ENCODE measurements around the gene PCCA.

DNA sequence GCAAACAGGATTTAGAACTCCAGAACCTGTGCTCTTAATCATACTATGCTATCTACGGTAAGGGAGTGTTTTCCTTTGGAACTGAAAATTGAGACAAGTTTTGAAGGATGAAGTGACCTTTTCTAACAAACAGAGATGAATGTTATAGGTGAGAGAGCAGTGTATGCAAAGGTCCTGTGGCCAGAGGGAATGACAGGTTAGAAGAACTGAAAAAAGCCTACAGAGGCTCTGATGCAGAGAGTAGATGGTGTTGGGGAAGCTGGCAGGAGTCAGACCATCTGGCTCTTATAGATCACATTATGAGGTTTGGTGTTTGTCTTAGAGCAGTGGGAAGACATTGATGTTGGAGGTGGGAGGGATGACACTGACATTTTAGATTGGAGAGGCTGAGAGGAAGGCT is 2.0 kb downstream of the PCCA start:
- TF ChIP-seq, protein P1, sequence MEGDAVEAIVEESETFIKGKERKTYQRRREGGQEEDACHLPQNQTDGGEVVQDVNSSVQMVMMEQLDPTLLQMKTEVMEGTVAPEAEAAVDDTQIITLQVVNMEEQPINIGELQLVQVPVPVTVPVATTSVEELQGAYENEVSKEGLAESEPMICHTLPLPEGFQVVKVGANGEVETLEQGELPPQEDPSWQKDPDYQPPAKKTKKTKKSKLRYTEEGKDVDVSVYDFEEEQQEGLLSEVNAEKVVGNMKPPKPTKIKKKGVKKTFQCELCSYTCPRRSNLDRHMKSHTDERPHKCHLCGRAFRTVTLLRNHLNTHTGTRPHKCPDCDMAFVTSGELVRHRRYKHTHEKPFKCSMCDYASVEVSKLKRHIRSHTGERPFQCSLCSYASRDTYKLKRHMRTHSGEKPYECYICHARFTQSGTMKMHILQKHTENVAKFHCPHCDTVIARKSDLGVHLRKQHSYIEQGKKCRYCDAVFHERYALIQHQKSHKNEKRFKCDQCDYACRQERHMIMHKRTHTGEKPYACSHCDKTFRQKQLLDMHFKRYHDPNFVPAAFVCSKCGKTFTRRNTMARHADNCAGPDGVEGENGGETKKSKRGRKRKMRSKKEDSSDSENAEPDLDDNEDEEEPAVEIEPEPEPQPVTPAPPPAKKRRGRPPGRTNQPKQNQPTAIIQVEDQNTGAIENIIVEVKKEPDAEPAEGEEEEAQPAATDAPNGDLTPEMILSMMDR (conservative IDR thresholded peaks at IDR 0.05), result no peak
- no peak for TF ChIP-seq ZFX (IDR thresholded peaks at IDR 0.05)
